Esophagus mucosa (tissue), 1 donor: ENCODE measurements around the gene CELSR1. TPM values are rescaled to one million over a fixed set of nuclear protein-coding genes. Genes with fewer than 3 reads are reported as not detected.
"Not testable (repeated sequence)": the region's sequence is repeated elsewhere in the genome, so short reads cannot be mapped to it uniquely, and the experiment has no call there.

Source experiments
- ATAC-seq: fragments of 200-7000 bp; cut with Tn5 transposase; one replicate; pipeline ENCODE4 v1.9.1; 2020
- total RNA-seq: library from RNA; stranded (reverse); gene quantifications from one replicate; pipeline ENCODE4 v1.2.4, GENCODE V29; 2023
- donor health status: DM: yes; HTN: yes; CAD: no.

Gene CELSR1
- total RNA-seq, 1 donor from 2014 or later, result 36.0 TPM

GRCh38 chr22:46318576-46318975 lies 218.8 kb downstream of the CELSR1 start:
- no peak for ATAC-seq

DNA sequence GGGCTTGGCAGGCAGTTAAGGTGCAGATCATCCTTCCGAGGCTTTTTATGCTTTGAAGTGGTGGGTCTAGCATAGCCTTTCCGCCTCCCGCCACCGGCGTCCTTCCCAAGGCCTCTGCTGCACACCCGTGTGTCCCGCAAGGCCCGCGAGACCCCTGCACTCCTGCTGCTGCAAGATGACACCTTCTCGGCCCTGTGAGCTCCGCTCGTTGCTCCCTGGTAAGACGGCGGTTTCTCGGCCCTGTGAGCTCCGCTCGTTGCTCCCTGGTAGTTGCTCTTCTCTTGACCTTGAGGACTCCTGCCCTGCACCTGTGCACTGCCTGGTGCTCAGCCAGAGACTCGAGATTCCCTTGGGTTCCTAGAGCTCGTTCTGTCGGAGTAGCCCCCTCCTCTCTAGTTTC lies 219.8 kb downstream of the CELSR1 start:
- no peak for ATAC-seq

DNA sequence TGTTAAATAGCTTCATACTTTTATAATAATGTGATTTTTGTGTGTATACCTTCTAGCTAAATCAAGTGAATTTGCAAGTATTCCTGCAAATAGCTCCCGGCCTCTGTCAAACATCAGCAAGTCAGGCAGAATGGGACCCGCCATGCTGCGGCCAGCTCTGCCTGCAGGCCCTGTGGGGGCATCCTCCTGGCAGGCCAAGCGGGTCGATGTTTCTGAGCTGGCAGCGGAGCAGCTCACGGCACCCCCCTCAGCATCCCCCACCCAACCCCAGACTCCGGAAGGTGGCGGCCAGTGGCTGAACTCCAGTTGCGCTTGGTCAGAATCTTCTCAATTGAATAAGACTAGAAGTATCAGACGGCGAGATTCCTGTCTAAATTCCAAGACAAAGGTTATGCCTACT lies 221.4 kb downstream of the CELSR1 start:
- no peak for ATAC-seq

- not testable (repeated sequence) for ATAC-seq
Measured at GRCh38 chr22:46312848-46313247, 224.6 kb downstream of the CELSR1 start.

GRCh38 chr22:46312056-46312455 lies 225.4 kb downstream of the CELSR1 start:
- ATAC-seq, result no peak

Other genes with a start within 250 kb of the CELSR1 start
- gene GTSE1, start 240.8 kb downstream of the CELSR1 start, total RNA-seq, result 10.2 TPM
- 19.8 TPM for gene TRMU, start 201.9 kb downstream of the CELSR1 start, total RNA-seq
- gene GRAMD4, start 82.8 kb upstream of the CELSR1 start, total RNA-seq, result 37.7 TPM
- gene CERK, start 200.6 kb upstream of the CELSR1 start, total RNA-seq, result 21.9 TPM
- 21.4 TPM for gene TBC1D22A, start 225.0 kb upstream of the CELSR1 start, total RNA-seq